T-helper 1 cell treated with Interleukin-12 subunit alpha and Interleukin-12 subunit beta and Interleukin-4 antibody, amounts not matched to agents 30 ng/mL and 1 ng/mL, for 36 hours (primary cell): ENCODE data around the gene PQBP1. TPM values are rescaled to one million over a fixed set of nuclear protein-coding genes. Genes with fewer than 3 reads are reported as not detected.

Experiments used
- intact Hi-C: fragments of 100-400 bp; cut with micrococcal nuclease; formaldehyde crosslinking; loops from one replicate; pipeline ENCODE4 v1.15.1; 2024
- total RNA-seq: library from RNA; stranded (reverse); gene quantifications from 2 replicates; pipeline ENCODE4 v1.2.3, GENCODE V29; 2022

PQBP1 gene
- total RNA-seq, 1 donor from 2014 or later: 88.9 TPM

GRCh38 chrX:48919360-48919841 is 21.7 kb downstream of the PQBP1 start:
- intact Hi-C loops: loop anchor here (1.0 to 5.0 kb wide), 10 partner anchors 8 to 397 kb away; partner anchors contain the start of genes EBP, PPP1R3F, SLC35A2 and SUV39H1

GRCh38 chrX:48919947-48920717 is 22.4 kb downstream of the PQBP1 start:
- intact Hi-C loops: loop anchor here (1.0 to 5.0 kb wide), 10 partner anchors 9 to 398 kb away; partner anchors contain the start of genes EBP, PPP1R3F, SLC35A2 and SUV39H1

GRCh38 chrX:48920718-48921104 is 23.0 kb downstream of the PQBP1 start:
- intact Hi-C loops: no loop called here

- intact Hi-C loops: no loop called here
Observed at GRCh38 chrX:48923771-48924170, 26.0 kb downstream of the PQBP1 start.

- intact Hi-C loops: no loop called here
Observed at GRCh38 chrX:48924270-48924669, 26.5 kb downstream of the PQBP1 start.

- intact Hi-C loops: no loop called here
Observed at GRCh38 chrX:48927123-48927522, 29.4 kb downstream of the PQBP1 start.

GRCh38 chrX:48927736-48928382 is 30.1 kb downstream of the PQBP1 start:
- intact Hi-C loops: no loop called here

- intact Hi-C loops: no loop called here
Observed at GRCh38 chrX:48933757-48934156, 36.0 kb downstream of the PQBP1 start.

- intact Hi-C loops: loop anchor here (5.0 kb wide), 1 partner anchor 412 kb away; the partner anchor contains the start of gene EBP
Observed at GRCh38 chrX:48934581-48935300, 37.0 kb downstream of the PQBP1 start.

- intact Hi-C loops: loop anchor here (5.0 kb wide), 1 partner anchor 413 kb away; the partner anchor contains the start of gene EBP
Observed at GRCh38 chrX:48935301-48935670, 37.6 kb downstream of the PQBP1 start.

GRCh38 chrX:48936429-48937053 is 38.8 kb downstream of the PQBP1 start:
- intact Hi-C loops: loop anchor here (1.0 to 5.0 kb wide), 7 partner anchors 9 to 414 kb away; partner anchors contain the start of genes EBP, HDAC6, PIM2 and PQBP1

- intact Hi-C loops: loop anchor here (1.0 to 5.0 kb wide), 7 partner anchors 8 to 415 kb away; partner anchors contain the start of genes EBP, HDAC6, PIM2 and PQBP1
Observed at GRCh38 chrX:48937054-48937907, 39.6 kb downstream of the PQBP1 start.

GRCh38 chrX:48938721-48939425 is 41.1 kb downstream of the PQBP1 start:
- intact Hi-C loops: loop anchor here (1.0 to 5.0 kb wide), 4 partner anchors 18 to 417 kb away; partner anchors contain the start of genes EBP and OTUD5

GRCh38 chrX:48939524-48940228 is 41.9 kb downstream of the PQBP1 start:
- intact Hi-C loops: loop anchor here (1.0 to 5.0 kb wide), 4 partner anchors 18 to 417 kb away; partner anchors contain the start of genes EBP and OTUD5

GRCh38 chrX:48940404-48940955 is 42.8 kb downstream of the PQBP1 start:
- intact Hi-C loops: no loop called here

GRCh38 chrX:48942895-48943294 is 45.2 kb downstream of the PQBP1 start:
- intact Hi-C loops: loop anchor here (1.0 kb wide), 1 partner anchor 9 kb away; no protein-coding TSS in a partner anchor

- intact Hi-C loops: loop anchor here (1.0 to 5.0 kb wide), 5 partner anchors 8 to 297 kb away; partner anchors contain the start of gene GLOD5
Observed at GRCh38 chrX:48945517-48946348, 48.0 kb downstream of the PQBP1 start.
